Right atrium auricular region (tissue), 2 donors: Measurements from ENCODE around the gene KRT39. TPM values are rescaled to one million over a fixed set of nuclear protein-coding genes. Genes with fewer than 3 reads are reported as not detected.

Source experiments
- DNase-seq: peaks from one replicate; pipeline ENCODE4 v3.0.0-alpha.2; 2019; ENCODE audit warnings: low spot score
- H3K27ac ChIP-seq, 2 donors: fragments of 200-600 bp; sonication (generic); 1 replicate in 1 of 2; 2 replicates in 1 of 2; pipeline ENCODE4 v1.5.1; 2016 to 2019
- H3K27me3 ChIP-seq, 2 donors: fragments of 200-600 bp; sonication (generic); one replicate each; pipeline versions ENCODE4 v1.5.1 to v1.6.0; 2017 to 2019
- H3K36me3 ChIP-seq: fragments of 200-600 bp; sonication (generic); one replicate; pipeline ENCODE4 v1.5.1; 2016
- H3K4me1 ChIP-seq, 2 donors: fragments of 200-600 bp; sonication (generic); one replicate each; pipeline versions ENCODE4 v1.5.1 to v1.6.0; 2017 to 2019
- H3K4me3 ChIP-seq, 2 donors: fragments of 200-600 bp; sonication (generic); 1 replicate in 1 of 2; 2 replicates in 1 of 2; pipeline ENCODE4 v1.5.1; 2017 to 2019; ENCODE audit warnings: mild to moderate bottlenecking in 1 of 2, moderate library complexity in 1 of 2
- H3K9me3 ChIP-seq, 2 donors: fragments of 200-600 bp; sonication (generic); one replicate each; pipeline ENCODE4 v1.5.1; 2019
- CTCF ChIP-seq, 2 donors: fragments of 200-600 bp; sonication (generic); IDR thresholded peaks; one replicate each; pipeline ENCODE4 v1.5.1; 2019; ENCODE audit warnings: antibody characterized with exemption in 2 of 2
- total RNA-seq, 2 donors: library from RNA; depleted of rRNA; stranded (reverse); fragments of >200 nt; gene quantifications; one replicate each; pipeline ENCODE4 v1.1.0, GENCODE V29; 2016

The KRT39 gene
- total RNA-seq, 2 donors from 2014 or later = not detected

- Histone ChIP-seq H3K4me3 (no peak overlapping the region), H3K4me1 (no peaks in the 10 kb centered on the region), H3K36me3 (no peaks in the 10 kb centered on the region), H3K27ac (no peak overlapping the region), H3K9me3 (no peaks in the 10 kb centered on the region), H3K27me3 (no peaks in the 10 kb centered on the region)
- DNase-seq = no peak
- no peak for TF ChIP-seq CTCF (IDR thresholded peaks at IDR 0.05)
Observed at GRCh38 chr17:41009936-41010335, 43.2 kb upstream of the KRT39 start.

GRCh38 chr17:41009301-41009760, 42.6 kb upstream of the KRT39 start:
- no peak for TF ChIP-seq CTCF (IDR thresholded peaks at IDR 0.05)

GRCh38 chr17:41008811-41009210, 42.1 kb upstream of the KRT39 start, which contains the start of gene KRTAP3-1:
TSS of gene KRTAP3-1 (minus strand) at chr17:41009128. CDS start at chr17:41009074, 54 bp downstream.
- no peak within 1 kb of the TSS for H3K4me3 ChIP-seq
- no peak for TF ChIP-seq CTCF (IDR thresholded peaks at IDR 0.05)
- H3K9me3 ChIP-seq = no peaks in the 10 kb centered on the region
- H3K27ac ChIP-seq = no peak within 1 kb of the TSS
- H3K4me1 ChIP-seq = no peaks in the 10 kb centered on the region
- no peaks in the 10 kb centered on the region for H3K36me3 ChIP-seq
- no peak for DNase-seq
- no peaks in the 10 kb centered on the region for H3K27me3 ChIP-seq

More at GRCh38 chr17:41009301-41009760, 42.6 kb upstream of the KRT39 start:
- Histone ChIP-seq H3K9me3 (no peaks in the 10 kb centered on the region), H3K4me1 (no peaks in the 10 kb centered on the region), H3K36me3 (no peaks in the 10 kb centered on the region), H3K27me3 (no peaks in the 10 kb centered on the region), H3K4me3 (no peak overlapping the region), H3K27ac (no peak overlapping the region)
- no peak for DNase-seq

DNA sequence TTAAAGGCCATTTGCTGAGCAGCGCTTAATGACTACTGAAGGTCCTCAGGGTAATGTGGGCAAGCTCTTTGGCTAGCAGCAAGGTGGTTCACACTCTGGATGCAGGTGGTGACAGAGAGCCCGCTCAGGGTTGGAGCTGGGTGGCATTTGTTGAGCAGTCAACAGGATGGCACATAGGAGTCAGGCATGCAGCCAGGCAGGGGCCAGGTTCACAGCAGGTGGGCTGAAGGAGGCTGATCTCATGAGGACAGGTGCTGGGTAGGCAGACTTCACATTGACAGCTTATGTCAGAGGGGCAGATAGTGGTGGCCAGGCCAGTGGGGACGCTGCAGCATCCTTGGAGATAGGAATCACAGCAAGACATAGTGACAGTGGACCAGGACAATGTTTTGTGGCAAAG, 37.6 kb upstream of the KRT39 start:
- Histone ChIP-seq H3K27me3 (no peaks in the 10 kb centered on the region), H3K4me1 (no peaks in the 10 kb centered on the region), H3K36me3 (no peaks in the 10 kb centered on the region), H3K4me3 (no peak overlapping the region), H3K9me3 (no peaks in the 10 kb centered on the region), H3K27ac (no peak overlapping the region)
- no peak for DNase-seq
- no peak for TF ChIP-seq CTCF (IDR thresholded peaks at IDR 0.05)

GRCh38 chr17:41003926-41004325, 37.2 kb upstream of the KRT39 start:
- no peaks in the 10 kb centered on the region for H3K9me3 ChIP-seq

More at GRCh38 chr17:41003926-41004325, 37.2 kb upstream of the KRT39 start:
- no peak for TF ChIP-seq CTCF (IDR thresholded peaks at IDR 0.05)
- Histone ChIP-seq H3K27ac (no peak overlapping the region), H3K4me3 (no peak overlapping the region), H3K4me1 (no peaks in the 10 kb centered on the region), H3K36me3 (no peaks in the 10 kb centered on the region), H3K27me3 (no peaks in the 10 kb centered on the region)
- no peak for DNase-seq
